ENCODE results near the gene CCDC54.
"Not testable (repeated sequence)": the region's sequence is repeated elsewhere in the genome, so short reads cannot be mapped to it uniquely, and the experiment has no call there.

Gene CCDC54

DNA sequence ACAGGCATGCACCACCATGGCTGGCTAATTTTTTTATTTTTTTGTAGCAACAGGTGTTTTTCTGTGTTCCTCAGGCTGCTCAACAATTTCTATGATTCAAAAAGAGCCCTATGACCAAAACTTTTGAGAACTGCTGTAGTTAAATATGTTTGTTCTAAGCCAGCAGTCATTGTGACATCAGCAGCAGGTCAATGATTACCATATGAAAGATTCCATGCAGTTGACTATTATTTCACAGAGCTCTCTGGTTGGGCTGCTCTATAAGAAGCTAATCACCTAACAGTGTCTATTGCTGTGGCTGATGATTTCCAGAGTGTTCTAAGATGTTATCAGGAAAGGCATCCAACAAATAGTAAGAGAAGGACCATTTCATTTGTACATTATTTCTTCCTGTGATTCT is at the start of gene CCDC54:
Gene CCDC54, plus strand, starts transcription at position 289 of the 400 bp plus-strand sequence. CDS start 149 bp downstream, outside the sequence.
- no peak for DNase-seq

DNA sequence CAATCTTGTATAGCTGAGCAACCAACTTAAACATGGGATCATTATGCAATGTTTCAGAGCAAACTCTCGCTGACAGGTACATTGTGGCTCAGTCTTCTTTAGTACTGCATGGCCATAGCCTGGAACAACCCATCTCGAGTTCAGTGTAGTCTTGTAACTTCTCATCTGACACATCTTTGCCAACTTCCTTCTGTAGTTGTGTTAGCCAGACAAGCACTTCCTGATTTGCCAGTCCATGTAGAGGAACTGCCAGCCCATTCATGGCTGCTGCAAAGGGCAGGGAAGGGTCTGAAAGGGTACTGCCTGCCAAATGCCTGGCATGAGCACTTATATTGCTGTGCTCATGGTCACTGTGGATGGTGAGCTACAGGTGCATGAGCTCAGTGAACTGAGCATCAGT is 49.2 kb upstream of the CCDC54 start:
- DNase-seq = no peak

DNA sequence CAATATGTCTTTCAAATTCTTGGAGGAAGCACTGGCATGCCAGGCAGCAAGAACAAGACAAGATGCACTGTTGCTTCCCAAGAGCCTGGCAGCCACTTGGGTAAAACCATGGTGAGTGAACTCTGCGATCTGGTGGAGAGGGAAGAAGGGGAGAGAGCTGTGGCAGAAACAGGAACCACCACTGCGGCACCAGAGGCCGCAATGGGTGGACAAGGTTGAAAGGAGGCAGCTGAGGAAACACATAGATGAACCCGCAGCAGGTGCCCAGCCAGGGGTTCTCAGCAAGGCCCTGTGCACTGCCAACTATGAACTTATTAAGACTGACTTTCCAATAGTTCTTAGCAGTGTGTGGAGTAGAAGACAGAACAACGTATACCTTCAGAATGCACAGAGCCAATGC is 48.2 kb upstream of the CCDC54 start:
- no peak for DNase-seq

DNA sequence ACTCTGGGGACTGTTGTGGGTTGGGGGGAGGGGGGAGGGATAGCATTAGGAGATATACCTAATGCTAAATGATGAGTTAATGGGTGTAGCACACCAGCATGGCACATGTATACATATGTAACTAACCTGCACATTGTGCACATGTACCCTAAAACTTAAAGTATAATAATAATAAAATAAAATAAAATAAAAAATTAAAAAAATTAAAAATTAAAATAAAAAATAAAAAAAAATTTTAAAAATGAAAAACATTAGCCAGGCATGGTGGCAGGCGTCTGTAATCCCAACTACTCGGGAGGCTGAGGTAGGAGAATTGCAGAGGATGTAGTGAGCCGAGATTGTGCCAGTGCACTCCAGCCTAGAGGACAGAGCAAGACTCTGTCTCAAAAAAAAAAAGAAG is 37.5 kb upstream of the CCDC54 start:
- not testable (repeated sequence) for DNase-seq

DNA sequence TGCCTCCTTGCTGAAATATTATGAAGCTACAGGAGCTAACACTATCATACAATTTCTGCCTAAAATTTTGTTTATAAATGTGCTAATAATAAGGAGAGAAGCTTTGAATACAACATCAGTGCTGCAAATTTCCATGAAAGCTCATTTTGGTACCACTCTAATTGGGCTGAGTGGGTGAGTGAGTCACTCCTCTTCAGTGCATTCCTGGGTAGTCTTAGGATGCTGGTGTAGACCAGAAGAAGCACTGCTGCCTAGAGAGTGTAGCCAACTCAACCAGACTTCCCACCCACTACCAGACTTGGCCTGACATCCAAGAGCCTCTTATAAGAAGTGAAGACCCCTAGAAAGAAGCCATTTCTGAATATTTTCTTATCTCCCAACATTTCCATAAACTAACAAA is 32.5 kb upstream of the CCDC54 start:
- DNase-seq = no peak

DNA sequence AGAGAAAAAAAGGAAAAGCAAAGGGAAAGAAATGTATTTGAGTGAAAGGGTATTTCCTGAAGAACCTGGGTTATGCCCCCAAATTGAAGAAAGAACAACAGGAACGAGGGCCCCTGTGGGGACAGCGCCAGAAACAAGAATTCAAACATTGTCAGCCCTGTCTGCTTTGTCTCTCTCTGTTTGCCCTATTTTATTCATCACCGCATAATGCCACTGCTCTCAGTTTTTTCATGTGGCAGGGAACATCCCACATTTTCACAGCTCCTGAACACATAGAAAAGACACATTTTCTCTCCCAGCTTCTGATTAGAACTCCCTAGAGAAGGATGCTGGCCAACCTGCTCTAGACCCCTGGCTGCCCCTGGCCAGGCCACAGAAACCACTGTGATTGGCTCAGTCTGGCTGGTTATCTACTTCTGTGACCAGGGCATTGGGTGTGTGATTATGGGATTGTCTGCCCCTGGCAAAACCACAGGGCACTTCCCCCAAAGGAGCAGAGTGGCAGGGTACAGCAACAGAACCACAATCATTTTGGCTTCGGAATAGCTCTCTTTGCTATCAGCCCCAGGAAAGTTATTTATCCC is 31.3 kb upstream of the CCDC54 start:
- no peak for DNase-seq

DNA sequence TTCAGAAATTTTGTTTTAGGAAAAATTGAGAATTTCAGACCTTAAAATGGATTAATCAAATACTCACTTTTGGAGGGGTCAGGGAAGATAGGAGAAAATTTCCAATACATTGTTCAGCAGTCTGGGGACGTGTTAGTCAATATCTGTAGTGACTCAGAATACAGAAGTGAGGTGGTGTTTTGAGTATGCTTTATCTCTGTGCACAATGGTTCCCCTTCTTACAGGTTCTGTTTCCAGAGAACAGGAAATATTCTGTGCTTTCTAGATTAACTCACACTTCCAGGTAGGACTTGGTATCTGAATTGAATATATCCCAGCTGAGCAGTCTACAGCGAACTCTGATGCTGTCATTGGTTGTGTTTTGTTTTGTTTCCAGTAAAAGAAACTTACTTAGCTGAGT is 30.7 kb upstream of the CCDC54 start:
- DNase-seq = no peak

DNA sequence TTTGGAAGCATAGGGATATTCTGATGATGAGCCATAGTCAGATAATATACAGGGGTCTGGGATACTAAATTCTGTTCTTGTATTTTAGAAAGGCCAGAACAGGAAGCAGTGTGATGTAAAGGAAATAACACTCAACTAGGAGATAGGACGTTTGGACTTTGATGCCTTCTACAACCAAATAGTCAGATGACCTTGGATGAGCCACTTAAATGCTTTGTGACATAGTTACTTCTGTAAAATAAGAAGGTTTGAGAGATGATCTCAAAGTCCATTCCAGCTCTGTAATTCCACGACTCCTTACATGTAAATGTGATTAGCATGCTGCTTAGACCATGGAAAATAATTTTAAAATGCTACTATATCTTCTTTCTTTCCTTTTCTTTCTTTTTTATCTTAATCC is 29.5 kb upstream of the CCDC54 start:
- no peak for DNase-seq

DNA sequence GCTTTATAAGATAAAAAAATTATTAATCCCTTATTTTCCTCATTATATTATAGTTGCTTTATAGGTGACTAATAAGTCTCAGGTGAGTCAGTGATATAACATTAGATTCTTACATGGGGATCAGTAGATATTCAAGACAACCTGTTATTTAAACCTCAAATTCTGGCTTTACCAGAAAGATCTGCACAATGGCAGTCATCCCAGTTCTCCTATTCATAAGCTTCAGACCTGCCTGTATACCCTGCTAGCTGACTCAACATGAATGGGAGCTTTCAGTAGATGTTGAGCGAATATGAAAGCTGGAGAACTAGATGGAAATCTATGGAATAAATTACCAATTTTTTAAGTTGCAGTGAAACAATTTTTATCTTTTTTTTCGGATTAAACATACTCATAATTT is 20.5 kb upstream of the CCDC54 start:
- no peak for DNase-seq

DNA sequence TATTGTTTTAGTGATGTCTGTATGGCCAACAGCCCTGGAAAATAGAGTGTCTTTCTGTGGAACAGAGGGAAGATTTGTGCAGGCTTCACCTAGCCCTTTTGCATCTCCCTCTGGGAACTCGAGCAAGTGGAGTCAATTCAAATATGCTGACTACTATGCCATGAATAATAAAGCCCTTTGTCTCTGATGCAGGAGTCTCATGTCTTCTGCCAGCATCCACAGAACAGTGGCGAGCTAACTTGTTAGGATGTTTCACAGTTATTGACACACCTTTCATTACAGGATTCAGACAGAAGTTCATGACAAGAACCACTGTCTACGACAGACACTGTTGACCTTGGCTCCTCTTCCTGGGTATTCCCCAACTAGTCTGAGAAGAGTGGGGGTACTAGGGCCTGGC is 15.6 kb upstream of the CCDC54 start:
- DNase-seq = no peak

DNA sequence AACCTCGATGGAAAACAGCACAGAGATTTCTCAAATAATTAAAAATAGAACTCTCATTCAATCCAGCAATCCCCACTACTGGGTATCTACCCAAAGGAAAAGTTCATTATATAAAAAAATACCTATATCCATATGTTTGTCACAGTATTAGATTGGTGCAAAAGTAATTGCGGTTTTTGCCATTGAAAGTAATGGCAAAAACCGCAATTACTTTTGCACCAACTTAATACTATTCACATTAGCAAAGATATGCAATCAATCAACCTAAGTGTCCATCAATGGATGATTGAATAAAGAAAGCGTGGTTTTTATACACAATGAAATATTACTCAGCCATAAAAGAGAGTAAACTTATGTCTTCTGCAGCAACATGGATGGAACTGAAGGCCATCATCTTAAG is 12.2 kb upstream of the CCDC54 start:
- no peak for DNase-seq

DNA sequence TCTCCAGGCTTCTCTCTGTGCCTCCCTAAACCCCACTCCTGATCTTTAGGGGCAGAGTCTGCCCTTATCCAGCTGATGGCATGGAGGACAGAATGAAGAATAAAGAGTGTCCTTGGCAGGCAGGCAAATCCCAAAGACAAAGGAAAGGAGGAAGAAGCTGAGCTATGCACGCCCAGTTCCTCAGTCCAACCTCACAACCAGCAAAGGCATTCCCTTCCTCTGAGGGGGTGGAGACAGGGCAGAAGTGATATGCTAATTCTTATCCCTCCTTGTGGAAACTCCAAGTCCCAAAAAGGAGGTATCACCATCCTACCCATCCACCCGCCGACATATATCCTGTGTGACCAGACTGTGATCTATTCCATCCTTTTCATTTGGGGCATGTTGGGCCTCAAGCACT is 10.5 kb upstream of the CCDC54 start:
- no peak for DNase-seq

DNA sequence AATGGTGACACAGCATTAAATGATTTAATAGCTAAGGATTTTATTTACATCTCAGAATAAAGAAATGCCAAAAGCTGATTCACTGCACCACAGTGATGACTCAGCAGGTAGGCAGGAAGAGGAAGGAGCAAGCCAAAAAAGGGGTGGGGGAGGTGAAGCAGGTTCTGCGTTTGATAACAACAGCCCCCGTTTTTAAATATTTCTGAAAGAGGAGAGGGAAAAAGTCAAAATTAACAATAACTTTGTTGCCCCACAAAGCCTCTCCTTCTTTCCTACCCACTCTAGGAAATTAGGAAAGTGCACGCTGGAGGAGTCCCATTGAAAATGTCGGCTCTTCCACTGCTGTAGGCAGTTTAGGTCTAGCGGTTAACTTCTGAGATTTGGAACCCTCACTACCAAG is 9.9 kb upstream of the CCDC54 start:
- peak; percentile 3 for DNase-seq

DNA sequence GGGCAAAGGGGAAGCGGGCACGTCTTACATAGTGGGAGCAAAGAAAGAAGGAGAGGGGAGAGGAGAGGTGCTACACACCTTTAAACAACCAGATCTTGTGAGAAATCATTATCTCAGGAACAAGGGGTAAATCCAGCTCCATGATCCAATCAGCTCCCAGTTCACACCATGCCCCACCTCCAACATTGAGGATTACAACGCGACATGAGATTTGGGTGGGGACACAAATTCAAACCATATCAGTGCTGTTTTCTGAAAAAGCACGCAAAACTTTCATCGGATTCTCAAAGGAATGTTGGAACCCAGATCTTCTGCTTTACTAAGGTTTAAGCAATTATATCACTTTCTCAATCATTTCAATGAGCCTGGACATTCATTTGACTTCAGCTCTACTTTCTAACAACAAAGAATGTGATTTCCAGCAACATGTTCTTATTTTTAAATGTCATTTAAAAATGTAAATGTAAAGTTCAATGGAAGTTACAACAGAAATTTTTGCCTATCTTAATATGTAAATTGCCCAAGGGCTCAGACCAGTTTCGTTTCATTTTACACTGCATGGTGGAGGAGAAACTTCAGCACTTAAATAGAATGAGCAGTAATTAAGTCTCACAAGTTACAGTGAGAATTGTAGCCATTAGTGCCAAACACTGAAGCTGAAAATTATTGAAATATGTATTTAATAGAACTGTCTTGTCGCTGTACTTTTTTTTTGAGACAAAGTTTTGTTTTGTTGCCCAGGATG is 8.4 kb upstream of the CCDC54 start:
- DNase-seq = no peak

DNA sequence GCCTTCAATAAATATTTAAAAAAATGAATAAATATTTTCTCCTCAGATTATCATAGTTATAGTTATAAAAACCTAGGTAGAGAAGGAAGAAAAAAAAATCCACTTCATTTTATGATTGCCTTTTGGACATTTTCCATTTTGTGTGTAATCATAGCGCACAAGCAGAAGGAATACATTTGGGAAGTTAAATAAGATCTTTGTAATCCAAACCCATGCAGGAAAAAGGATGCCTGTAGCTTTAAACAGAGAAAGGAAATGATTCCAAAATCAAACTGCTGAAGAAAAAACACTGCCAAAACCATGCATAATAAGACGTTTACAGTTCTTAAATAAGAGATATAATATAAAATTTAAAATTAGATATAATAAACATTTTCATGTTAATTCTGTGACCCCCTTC is 7.4 kb upstream of the CCDC54 start:
- DNase-seq = no peak

DNA sequence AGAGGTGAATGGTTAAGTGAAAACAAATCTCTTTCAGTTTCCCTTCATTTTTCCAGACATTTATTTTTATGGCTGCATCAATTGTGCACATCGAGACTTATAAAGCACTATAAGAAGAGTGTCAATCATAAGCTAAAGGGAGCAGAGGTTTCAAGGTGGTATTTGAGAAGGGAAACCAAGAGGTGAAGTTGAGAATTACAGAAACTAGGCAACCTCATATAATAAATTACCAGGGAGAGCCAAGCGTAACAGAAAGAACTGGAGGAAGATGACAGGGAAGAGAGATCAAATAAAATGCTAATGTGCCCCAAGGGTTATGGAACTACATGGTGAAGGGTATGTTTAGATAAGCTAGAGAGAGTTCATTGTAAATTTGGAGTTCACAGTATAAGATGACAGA is 6.3 kb upstream of the CCDC54 start:
- no peak for DNase-seq

DNA sequence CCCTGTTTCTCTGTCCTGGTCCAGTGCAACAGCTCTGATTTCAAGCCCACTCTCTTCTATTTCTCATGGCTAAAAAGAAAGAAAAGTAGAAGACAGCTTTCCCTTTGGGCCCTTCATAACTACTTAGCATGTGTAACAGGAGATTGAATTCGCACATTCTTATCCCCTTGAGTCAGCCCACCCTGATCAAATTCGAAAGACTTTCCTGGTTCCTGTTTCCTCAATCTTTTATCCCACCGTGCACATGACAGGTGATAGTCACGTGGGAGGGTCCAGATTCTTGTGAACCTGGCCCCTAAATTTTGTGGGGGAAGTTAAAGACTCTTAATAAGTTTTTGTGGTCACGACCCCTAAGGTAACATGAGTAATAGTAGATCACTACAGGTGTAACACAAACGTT is 4.7 kb upstream of the CCDC54 start:
- no peak for DNase-seq

DNA sequence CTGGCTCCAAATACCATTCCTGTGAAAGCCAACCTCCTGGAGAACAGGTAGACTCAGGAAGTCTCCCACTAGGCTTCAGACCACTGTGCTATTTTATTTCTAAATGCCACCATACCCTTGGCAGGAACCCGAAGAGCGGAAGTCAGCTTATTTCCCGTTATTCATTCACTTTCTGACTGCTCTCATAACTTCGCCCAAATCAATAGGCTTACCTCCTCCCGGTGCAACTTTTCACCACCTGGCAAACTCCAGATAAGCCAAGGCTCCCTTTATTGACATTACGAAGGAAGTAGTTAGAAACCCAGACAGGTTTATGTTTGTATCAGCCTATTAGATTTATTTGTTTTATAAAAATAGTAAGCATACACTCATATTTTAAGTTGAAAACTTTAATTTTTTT is 3.3 kb upstream of the CCDC54 start:
- DNase-seq = no peak

DNA sequence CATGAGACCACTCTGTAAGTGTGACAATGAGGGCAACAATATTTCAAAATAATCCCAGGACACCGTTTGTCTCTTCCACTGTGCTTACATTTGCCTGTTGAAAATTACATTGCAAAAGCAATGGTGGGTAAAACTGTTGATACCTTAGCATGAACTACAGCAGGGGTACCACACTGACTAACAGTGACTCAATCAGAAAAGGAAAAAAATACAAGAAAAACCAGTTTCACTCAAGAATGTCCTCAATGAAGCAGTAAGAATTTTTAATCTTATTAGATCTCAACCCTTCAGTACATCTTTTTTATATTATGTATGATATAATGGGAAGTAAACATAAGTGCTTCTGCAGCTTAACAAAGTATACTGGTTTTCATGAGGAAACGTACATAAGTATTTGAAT is 1.6 kb upstream of the CCDC54 start:
- no peak for DNase-seq

DNA sequence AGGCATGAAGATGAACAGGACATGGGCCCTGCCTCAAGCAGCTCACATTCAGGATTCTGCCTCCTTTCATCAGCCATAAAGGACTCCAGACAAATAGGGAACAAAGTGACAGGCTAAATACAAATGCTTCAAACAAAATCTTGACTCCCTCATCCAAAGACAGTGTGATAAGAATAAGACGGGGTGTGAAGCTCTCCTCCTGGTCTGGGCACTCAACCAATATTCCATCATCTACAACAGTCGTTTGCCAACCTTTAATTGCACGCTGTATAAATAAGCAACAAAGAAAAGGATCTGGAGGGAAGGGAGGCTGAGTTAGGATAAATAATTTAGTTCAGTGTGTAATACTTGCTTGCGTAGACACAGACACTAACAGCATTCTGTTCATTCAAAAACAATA is 5.4 kb downstream of the CCDC54 start:
- no peak for DNase-seq

DNA sequence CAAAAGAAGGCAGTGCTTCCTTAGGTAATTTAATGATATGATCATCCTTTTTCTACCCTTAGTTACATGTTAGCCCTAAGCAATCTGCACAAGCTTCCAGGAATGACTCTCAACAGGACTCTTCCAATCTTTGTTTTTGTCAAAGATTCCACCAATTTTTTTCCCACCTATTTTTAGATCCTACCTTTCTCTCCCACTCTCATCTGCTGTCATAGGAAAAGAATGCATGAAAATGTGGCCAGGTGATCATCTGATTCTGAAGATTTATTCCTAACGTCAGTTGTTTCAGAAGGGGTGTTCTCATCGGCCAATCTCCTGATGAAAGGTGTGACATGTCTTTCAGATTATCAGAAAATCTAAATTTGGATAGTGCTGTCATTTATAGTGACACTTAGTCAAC is 7.2 kb downstream of the CCDC54 start:
- DNase-seq = no peak

DNA sequence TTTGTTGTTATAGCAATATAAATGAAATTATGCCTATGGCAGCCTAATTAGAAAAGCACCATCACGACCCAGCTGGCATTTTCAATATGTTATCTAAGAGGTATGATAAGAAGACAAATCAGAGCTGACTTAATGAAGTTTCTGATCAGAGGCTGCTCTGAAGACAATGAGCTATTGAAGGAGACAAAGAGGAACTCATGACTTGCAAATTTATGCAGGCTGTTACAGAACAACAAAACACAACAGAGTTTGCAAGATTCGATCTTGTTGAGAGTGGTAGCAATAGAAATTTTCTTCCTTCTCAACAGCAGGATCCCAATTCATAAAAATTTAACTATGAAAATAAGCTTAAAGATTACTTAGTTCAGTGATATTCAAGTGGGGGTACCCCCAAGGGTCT is 7.7 kb downstream of the CCDC54 start:
- DNase-seq = no peak

DNA sequence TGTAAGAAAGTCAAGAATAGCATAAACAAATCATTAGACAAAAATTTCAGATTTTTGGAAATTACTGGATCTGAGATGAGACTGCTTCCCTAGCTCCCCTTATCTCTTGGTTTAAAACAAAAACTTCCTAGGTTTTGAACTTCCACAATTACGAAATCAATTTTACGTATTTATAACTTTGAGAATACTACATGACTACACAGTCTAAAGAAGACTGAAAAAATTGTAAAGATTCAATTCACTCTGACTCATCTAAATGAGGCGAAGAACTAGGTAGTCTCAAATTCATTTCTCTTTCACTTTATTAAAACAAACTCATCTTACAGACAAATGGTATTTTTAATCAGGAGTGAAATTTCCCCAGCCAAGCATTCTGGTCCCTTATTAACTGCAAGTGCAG is 10.3 kb downstream of the CCDC54 start:
- DNase-seq = no peak

DNA sequence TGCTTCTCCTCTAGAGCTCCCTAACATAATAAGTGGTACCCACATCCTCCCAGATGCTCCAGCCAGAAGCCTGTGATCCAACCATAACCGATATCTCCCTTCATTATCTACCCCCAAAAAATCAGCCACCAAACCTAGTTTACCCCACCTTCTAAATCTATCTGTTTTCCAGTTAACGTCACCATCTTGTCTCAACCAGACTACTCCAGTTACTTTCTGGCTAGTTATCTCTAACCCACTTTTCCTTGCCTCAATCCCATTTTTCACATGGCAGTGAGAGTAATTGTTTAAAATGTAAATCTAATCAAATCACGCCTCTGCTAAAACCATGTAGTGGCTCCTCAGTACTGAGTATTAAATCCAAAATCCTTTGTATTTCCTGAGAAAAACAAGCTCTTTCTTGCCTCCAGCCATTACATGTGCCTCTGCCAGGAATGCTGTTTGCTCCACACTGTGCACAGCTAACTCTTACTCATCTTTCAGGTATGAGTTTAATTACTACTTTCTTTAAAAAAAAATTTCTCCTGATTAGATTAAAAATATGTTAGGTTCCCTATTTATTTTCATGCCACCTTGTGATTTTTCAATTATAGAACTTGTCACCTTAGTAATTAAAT is 15.4 kb downstream of the CCDC54 start:
- no peak for DNase-seq

DNA sequence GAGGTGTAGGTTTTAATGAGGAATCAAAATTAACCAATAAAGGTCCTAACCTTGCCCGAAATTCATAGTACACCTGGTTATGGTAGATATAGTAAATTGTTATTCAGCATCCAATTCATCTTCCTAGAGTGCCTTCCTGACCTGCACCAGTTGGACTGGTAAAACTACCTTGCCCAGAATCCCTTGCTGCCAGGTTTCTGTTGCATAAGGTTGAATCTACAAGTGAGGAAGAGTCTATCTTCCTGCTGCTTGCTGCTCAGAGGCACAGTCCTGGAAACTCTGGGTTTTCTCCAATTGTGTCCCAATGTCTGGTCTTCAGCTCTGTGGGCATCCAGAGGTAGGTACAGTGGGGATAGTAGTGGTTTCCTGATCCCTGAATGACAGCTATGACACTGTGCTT is 17.3 kb downstream of the CCDC54 start:
- DNase-seq = no peak
